OCI-LY7 (cell line): ENCODE measurements around the gene ATXN1.

Source experiments
- CTCF ChIP-seq: fragments of 200-600 bp; sonication (generic); conservative IDR thresholded peaks from 2 replicates; pipeline ENCODE4 v1.5.1; 2014; ENCODE audit warnings: mild to moderate bottlenecking, antibody characterized with exemption, low read length, moderate library complexity, mixed read lengths
- EZH2phosphoT487 ChIP-seq: fragments of 200-600 bp; sonication (generic); IDR thresholded peaks from 2 replicates; pipeline ENCODE4 v1.6.1; 2018; ENCODE audit warnings: low read depth, borderline replicate concordance, mild to moderate bottlenecking, mixed run types, antibody characterized with exemption, low read length, moderate library complexity, mixed read lengths

- TF ChIP-seq CTCF (no peak), EZH2phosphoT487 (no peak)
These were observed 45.1 kb upstream of the ATXN1 start for GRCh38 chr6:16806363-16806762.
